ENCODE results near the gene AKT2. TPM values are rescaled to one million over a fixed set of nuclear protein-coding genes. Genes with fewer than 3 reads are reported as not detected.
A peak's percentile ranks its signal among the peaks of the same experiment; 100 is the strongest.

Gene AKT2
- total RNA-seq, 1 donor from 2014 or later = 46.4 TPM

- no peak for DNase-seq (ENCODE audit: low read depth)
- H3K4me3 ChIP-seq (ENCODE audit: low read depth, low read length) = no peak overlapping the region
- no peak for TF ChIP-seq CTCF (conservative IDR thresholded peaks at IDR 0.05; ENCODE audit: low read depth, low read length)
Measured at GRCh38 chr19:40302224-40303011, 17.3 kb upstream of the AKT2 start.

- no peak for DNase-seq (ENCODE audit: low read depth)
- H3K4me3 ChIP-seq (ENCODE audit: low read depth, low read length) = no peak overlapping the region
- no peak for TF ChIP-seq CTCF (conservative IDR thresholded peaks at IDR 0.05; ENCODE audit: low read depth, low read length)
Measured at GRCh38 chr19:40300668-40301067, 15.5 kb upstream of the AKT2 start.

GRCh38 chr19:40298026-40298425 is 12.9 kb upstream of the AKT2 start:
- TF ChIP-seq CTCF (conservative IDR thresholded peaks at IDR 0.05; ENCODE audit: low read depth, low read length) = no peak
- no peak overlapping the region for H3K4me3 ChIP-seq (ENCODE audit: low read depth, low read length)

GRCh38 chr19:40294560-40294959 is 9.4 kb upstream of the AKT2 start:
- H3K4me3 ChIP-seq (ENCODE audit: low read depth, low read length) = no peak overlapping the region
- no peak for DNase-seq (ENCODE audit: low read depth)
- no peak for TF ChIP-seq CTCF (conservative IDR thresholded peaks at IDR 0.05; ENCODE audit: low read depth, low read length)

More at GRCh38 chr19:40298026-40298425, 12.9 kb upstream of the AKT2 start:
- DNase-seq (ENCODE audit: low read depth) = no peak

GRCh38 chr19:40286971-40287421 is 1.9 kb upstream of the AKT2 start:
- no peak overlapping the region for H3K4me3 ChIP-seq (ENCODE audit: low read depth, low read length)
- no peak for DNase-seq (ENCODE audit: low read depth)
- no peak for TF ChIP-seq CTCF (conservative IDR thresholded peaks at IDR 0.05; ENCODE audit: low read depth, low read length)

GRCh38 chr19:40286235-40286970 is 1.3 kb upstream of the AKT2 start:
- no peak for DNase-seq (ENCODE audit: low read depth)
- no peak for TF ChIP-seq CTCF (conservative IDR thresholded peaks at IDR 0.05; ENCODE audit: low read depth, low read length)
- peak overlapping the region; percentile 54 for H3K4me3 ChIP-seq (ENCODE audit: low read depth, low read length)

All from epithelial cell of proximal tubule (primary cell).